22Rv1 (cell line): Measurements from ENCODE around the gene ASB15.

ENCODE experiments used
- ZFX ChIP-seq: fragments of 450-650 bp; IDR thresholded peaks from 2 replicates; pipeline ENCODE4 v1.6.1; 2017; ENCODE audit warnings: antibody characterized with exemption, borderline replicate concordance
- TF ChIP-seq, protein P1 (sequence below): fragments of 450-650 bp; IDR thresholded peaks from 2 replicates; pipeline ENCODE4 v1.5.1; 2017; ENCODE audit warnings: mild to moderate bottlenecking

DNA sequence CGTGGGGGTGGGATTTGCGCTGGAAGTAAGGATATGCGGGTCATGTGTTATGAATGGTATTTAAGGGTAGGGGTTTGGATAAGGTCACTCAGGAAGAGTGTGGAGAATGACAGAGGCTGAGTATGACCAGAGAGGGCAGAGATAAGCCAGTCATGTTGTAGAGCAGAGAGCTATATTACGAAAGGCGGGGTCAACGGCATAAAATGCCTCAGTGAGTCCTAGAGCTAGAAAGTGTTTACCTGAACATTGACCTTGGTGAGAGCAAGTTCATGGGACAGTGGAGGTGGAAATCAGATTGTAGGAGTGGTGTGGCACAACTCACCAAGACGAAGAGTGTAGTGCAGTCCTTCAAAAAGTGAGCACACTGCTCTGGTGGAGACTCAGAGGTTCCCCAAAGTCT is 67.9 kb downstream of the ASB15 start:
- TF ChIP-seq, protein P1, sequence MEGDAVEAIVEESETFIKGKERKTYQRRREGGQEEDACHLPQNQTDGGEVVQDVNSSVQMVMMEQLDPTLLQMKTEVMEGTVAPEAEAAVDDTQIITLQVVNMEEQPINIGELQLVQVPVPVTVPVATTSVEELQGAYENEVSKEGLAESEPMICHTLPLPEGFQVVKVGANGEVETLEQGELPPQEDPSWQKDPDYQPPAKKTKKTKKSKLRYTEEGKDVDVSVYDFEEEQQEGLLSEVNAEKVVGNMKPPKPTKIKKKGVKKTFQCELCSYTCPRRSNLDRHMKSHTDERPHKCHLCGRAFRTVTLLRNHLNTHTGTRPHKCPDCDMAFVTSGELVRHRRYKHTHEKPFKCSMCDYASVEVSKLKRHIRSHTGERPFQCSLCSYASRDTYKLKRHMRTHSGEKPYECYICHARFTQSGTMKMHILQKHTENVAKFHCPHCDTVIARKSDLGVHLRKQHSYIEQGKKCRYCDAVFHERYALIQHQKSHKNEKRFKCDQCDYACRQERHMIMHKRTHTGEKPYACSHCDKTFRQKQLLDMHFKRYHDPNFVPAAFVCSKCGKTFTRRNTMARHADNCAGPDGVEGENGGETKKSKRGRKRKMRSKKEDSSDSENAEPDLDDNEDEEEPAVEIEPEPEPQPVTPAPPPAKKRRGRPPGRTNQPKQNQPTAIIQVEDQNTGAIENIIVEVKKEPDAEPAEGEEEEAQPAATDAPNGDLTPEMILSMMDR: no peak
- no peak for TF ChIP-seq ZFX
